Endothelial cell of umbilical vein (primary cell): ENCODE results near the gene CDKN2B-AS1.

Experiments
- EZH2 ChIP-seq: IDR thresholded peaks from 2 replicates; pipeline ENCODE4 v1.6.1; 2012; ENCODE audit warnings: borderline replicate concordance, low read depth, mild to moderate bottlenecking, moderate library complexity, low read length, inconsistent platforms; ENCODE audit not compliant: severe bottlenecking
- GATA2 ChIP-seq: IDR thresholded peaks from 2 replicates; pipeline ENCODE4 v1.7.0; 2011; ENCODE audit warnings: low read depth, mild to moderate bottlenecking, moderate library complexity, mixed read lengths, low read length; ENCODE audit not compliant: insufficient read length, insufficient read depth
- MYC ChIP-seq: IDR thresholded peaks from one replicate; pipeline ENCODE4 v1.6.1; 2011; ENCODE audit warnings: mild to moderate bottlenecking, low read depth, low read length
- POLR2A ChIP-seq: IDR thresholded peaks from 2 replicates; pipeline ENCODE4 v1.6.1; 2012; ENCODE audit warnings: low read depth, mild to moderate bottlenecking, control low read depth, low read length
- POLR2AphosphoS5 ChIP-seq: IDR thresholded peaks from 2 replicates; pipeline ENCODE4 v1.6.1; 2012; ENCODE audit warnings: low read depth, mild to moderate bottlenecking, control low read depth, low read length, moderate library complexity; ENCODE audit not compliant: insufficient read depth
- TF ChIP-seq, protein P1 (sequence below), 2 donors: IDR thresholded peaks; 1 replicate in 1 of 2; 2 replicates in 1 of 2; pipeline ENCODE4 v1.5.1; 2011; ENCODE audit warnings: low read length in 2 of 2, mild to moderate bottlenecking in 2 of 2, moderate library complexity in 2 of 2, control low read depth in 1 of 2, inconsistent platforms in 1 of 2, low read depth in 1 of 2; ENCODE audit not compliant: insufficient read depth in 1 of 2; ENCODE audit errors: extremely low read depth in 1 of 2

GRCh38 chr9:22129133-22129532, 134.5 kb downstream of the CDKN2B-AS1 start:
- TF ChIP-seq, protein P1, sequence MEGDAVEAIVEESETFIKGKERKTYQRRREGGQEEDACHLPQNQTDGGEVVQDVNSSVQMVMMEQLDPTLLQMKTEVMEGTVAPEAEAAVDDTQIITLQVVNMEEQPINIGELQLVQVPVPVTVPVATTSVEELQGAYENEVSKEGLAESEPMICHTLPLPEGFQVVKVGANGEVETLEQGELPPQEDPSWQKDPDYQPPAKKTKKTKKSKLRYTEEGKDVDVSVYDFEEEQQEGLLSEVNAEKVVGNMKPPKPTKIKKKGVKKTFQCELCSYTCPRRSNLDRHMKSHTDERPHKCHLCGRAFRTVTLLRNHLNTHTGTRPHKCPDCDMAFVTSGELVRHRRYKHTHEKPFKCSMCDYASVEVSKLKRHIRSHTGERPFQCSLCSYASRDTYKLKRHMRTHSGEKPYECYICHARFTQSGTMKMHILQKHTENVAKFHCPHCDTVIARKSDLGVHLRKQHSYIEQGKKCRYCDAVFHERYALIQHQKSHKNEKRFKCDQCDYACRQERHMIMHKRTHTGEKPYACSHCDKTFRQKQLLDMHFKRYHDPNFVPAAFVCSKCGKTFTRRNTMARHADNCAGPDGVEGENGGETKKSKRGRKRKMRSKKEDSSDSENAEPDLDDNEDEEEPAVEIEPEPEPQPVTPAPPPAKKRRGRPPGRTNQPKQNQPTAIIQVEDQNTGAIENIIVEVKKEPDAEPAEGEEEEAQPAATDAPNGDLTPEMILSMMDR (IDR thresholded peaks at IDR 0.05; ENCODE audit: extremely low read depth in 1 of 2, insufficient read depth in 1 of 2, low read depth in 1 of 2, low read length in 2 of 2) = no peak
- TF ChIP-seq MYC (no peak), EZH2 (no peak), POLR2AphosphoS5 (no peak), POLR2A (no peak), GATA2 (no peak)
